HL-60 (cell line): Measurements from ENCODE around the gene ITGA2B.
"Not testable (repeated sequence)": the region's sequence is repeated elsewhere in the genome, so short reads cannot be mapped to it uniquely, and the experiment has no call there.

Source experiments
- DNase-seq, 2 experiments: peaks; one replicate each; pipeline ENCODE4 v3.0.0-alpha.2; 2010 to 2020; ENCODE audit warnings: low read depth in 1 of 2, low spot score in 1 of 2
- H3K27ac ChIP-seq: fragments of 250-450 bp; sonication (Bioruptor Pico); replicated peaks from 2 replicates; pipeline ENCODE4 v1.5.1; 2020; ENCODE audit warnings: mild to moderate bottlenecking, moderate library complexity
- H3K27me3 ChIP-seq: fragments of 250-450 bp; sonication (Bioruptor Pico); 2 replicates; pipeline ENCODE4 v1.5.1; 2021; ENCODE audit warnings: mild to moderate bottlenecking, moderate library complexity; ENCODE audit not compliant: insufficient read depth, poor library complexity, severe bottlenecking
- H3K4me3 ChIP-seq: replicated peaks from 2 replicates; pipeline ENCODE4 v1.5.1; 2011; ENCODE audit warnings: mild to moderate bottlenecking, control low read depth, low read length; ENCODE audit not compliant: insufficient read depth
- GABPA ChIP-seq: IDR thresholded peaks from 2 replicates; pipeline ENCODE4 v1.6.1; 2012; ENCODE audit warnings: low read depth
- POLR2AphosphoS5 ChIP-seq: IDR thresholded peaks from 2 replicates; pipeline ENCODE4 v1.6.1; 2012; ENCODE audit warnings: low read depth
- REST ChIP-seq: IDR thresholded peaks from 2 replicates; pipeline ENCODE4 v1.6.1; 2012; ENCODE audit warnings: low read depth; ENCODE audit not compliant: insufficient replicate concordance
- SPI1 ChIP-seq: IDR thresholded peaks from 2 replicates; pipeline ENCODE4 v1.6.1; 2012; ENCODE audit warnings: low read depth, mild to moderate bottlenecking, borderline replicate concordance
- TF ChIP-seq, protein P1 (sequence below): IDR thresholded peaks from one replicate; pipeline ENCODE4 v1.5.1; 2011; ENCODE audit warnings: low read length, control low read depth, inconsistent platforms; ENCODE audit not compliant: insufficient read depth

Gene ITGA2B

DNA sequence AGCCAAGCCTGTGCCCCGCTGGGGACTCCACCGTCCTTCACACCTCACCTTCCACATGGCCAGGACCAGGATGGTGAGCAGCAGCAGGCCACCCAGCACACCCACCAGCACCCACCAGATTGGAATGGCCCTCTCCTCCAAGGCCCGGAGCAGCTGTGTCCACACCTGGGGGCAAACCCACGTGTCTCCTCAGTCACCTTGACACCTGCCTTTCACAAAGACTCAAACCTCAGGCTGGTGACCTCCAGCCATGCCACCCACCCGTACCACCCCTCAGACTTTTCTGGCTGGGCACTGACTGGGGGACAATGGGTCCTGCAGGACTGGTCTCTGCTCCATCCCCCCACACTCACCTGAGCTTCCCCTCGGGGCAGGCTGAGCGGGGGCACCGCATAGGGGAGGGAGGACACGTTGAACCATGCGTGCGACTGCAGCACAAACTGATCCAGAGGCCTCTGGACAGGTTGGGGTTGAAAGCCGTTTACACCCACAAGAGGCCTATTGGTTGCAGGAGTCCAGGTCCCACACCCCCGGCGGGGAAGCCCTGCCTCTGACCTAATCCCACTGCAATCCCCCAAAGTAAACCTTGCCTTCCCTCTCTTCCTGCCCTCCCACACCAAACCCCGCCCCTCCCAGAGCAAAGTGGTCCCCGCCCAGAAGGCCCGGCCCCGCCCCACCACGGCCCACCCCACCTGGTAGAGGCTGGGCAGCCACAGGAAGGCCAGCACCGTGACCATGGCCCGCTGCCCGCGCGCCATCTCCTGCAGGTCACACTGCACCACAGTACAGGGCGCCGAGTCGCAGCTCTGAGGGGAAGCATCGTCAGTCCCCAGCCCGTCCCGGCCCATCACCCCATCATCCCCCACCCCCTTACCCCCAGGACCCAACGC is 14.9 kb downstream of the ITGA2B start:
- Histone ChIP-seq H3K27ac (no peak overlapping the region), H3K4me3 (no peak overlapping the region)
- DNase-seq, result no peak

GRCh38 chr17:44372036-44372435 is 17.4 kb downstream of the ITGA2B start:
- no peak for DNase-seq
- H3K4me3 ChIP-seq, result no peak overlapping the region
- no peak overlapping the region for H3K27ac ChIP-seq
- peaks cover 19% of the 10 kb centered on the region for H3K27me3 ChIP-seq
- TF ChIP-seq POLR2AphosphoS5, result no peak
- TF ChIP-seq REST, result no peak
- no peak for TF ChIP-seq GABPA
- TF ChIP-seq, protein P1, sequence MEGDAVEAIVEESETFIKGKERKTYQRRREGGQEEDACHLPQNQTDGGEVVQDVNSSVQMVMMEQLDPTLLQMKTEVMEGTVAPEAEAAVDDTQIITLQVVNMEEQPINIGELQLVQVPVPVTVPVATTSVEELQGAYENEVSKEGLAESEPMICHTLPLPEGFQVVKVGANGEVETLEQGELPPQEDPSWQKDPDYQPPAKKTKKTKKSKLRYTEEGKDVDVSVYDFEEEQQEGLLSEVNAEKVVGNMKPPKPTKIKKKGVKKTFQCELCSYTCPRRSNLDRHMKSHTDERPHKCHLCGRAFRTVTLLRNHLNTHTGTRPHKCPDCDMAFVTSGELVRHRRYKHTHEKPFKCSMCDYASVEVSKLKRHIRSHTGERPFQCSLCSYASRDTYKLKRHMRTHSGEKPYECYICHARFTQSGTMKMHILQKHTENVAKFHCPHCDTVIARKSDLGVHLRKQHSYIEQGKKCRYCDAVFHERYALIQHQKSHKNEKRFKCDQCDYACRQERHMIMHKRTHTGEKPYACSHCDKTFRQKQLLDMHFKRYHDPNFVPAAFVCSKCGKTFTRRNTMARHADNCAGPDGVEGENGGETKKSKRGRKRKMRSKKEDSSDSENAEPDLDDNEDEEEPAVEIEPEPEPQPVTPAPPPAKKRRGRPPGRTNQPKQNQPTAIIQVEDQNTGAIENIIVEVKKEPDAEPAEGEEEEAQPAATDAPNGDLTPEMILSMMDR, result no peak
- TF ChIP-seq SPI1, result no peak

More for the DNA sequence above, 14.9 kb downstream of the ITGA2B start:
- TF ChIP-seq GABPA (no peak), SPI1 (no peak), POLR2AphosphoS5 (no peak), REST (no peak)
- TF ChIP-seq, protein P1, result no peak
- peaks cover 17% of the 10 kb centered on the region for H3K27me3 ChIP-seq

- peaks cover 30% of the 10 kb centered on the region for H3K27me3 ChIP-seq
- H3K4me3 ChIP-seq, H3K27ac ChIP-seq, DNase-seq: not testable (repeated sequence)
These were observed 19.9 kb downstream of the ITGA2B start for GRCh38 chr17:44369414-44370023.

GRCh38 chr17:44368391-44369243 is 20.8 kb downstream of the ITGA2B start:
- DNase-seq, result not testable (repeated sequence)

More at GRCh38 chr17:44368391-44369243, 20.8 kb downstream of the ITGA2B start:
- H3K4me3 ChIP-seq, H3K27ac ChIP-seq: not testable (repeated sequence)
- peaks cover 30% of the 10 kb centered on the region for H3K27me3 ChIP-seq
